HG03342 (cell line): ENCODE results near the gene NACA2.
"Not testable (repeated sequence)": the region's sequence is repeated elsewhere in the genome, so short reads cannot be mapped to it uniquely, and the experiment has no call there.

Experiments
- ATAC-seq: cut with Tn5 transposase; IDR thresholded peaks from one replicate; pipeline ENCODE4 v1.9.1; 2021; ENCODE audit warnings: mild to moderate bottlenecking, moderate library complexity; ENCODE audit not compliant: unreplicated experiment

The NACA2 gene

DNA sequence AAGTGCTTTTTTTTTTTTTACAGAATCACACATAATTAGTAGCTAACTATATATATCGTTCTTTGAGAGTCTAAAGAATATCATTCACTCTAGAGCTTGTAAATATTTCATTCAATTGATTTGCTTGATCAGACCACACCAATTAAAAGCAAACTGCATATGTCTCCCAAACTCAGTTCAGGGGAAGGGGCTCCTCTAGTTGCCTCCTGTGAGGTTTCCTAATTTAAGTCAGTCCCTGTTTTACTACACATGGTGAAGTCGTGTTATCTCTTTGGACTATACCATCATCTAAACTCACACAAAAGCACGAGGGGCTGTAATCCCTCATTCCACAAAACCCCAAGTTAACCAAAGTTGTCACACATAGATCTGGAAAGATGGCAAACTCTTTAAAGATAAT is 11.7 kb downstream of the NACA2 start:
- no peak for ATAC-seq

DNA sequence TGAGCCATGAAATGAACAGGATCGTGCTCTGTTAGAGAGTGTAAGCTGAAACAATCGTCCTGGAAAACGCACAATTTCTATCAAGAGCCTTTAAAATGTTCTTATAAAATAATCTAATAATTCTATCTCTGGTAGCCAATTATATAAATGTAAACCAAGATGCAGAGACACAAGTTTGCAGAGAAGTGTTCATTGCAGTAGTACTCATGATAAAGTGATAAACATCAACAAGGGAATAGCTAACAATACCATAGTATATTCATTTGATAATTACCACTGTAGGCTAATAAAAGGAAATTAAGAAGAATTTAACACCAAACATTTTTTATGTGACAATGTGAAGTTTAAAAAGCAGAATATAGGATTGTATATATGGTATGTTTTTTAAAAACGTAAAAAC is 12.4 kb downstream of the NACA2 start:
- no peak for ATAC-seq

DNA sequence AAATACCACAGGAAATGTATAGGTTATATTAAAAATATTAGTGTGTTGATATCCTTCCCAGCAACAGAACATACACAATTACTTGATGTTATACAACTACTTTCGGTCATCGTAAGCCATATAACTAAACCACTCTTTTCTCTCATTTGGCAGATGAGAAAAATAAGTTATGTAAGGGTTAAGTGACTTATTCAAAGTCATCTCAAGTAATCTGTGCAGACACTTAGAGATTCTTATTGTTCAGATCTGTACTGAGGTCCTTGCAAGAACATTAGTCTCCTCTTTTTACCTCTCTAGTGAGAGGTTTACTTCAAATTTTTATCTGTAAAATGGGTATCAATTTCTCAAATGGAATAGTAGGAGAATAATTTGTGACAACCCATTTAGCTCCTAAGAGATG is 15.0 kb downstream of the NACA2 start:
- no peak for ATAC-seq

DNA sequence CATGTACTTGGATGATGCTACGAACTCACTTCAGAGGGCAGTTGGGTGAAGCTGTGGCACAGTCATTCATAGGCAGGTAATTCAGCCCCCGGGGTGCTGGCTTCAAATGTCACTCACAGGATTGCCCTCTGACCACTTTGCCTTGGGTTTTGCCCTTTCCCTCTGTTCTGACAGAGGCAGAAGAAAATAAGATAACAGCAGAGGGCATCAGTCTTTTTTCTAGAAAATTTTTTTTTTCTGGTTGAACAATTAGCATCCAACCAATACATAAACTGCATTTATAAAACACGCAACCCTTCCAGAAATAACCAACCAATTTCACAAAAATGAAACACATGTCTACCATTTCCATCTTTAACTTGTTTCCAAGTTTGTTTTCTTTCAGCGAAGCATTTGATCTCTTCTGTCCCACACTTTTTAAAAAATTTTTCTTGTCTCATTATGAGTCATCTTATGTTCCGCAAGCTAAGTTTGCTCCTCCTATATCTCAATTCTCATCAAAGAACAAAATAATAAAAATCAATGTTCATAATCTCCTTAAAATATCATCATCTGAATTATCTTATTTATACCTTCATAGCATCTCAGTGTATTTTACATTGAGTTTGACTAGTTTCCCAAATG is 15.6 kb downstream of the NACA2 start:
- no peak for ATAC-seq

DNA sequence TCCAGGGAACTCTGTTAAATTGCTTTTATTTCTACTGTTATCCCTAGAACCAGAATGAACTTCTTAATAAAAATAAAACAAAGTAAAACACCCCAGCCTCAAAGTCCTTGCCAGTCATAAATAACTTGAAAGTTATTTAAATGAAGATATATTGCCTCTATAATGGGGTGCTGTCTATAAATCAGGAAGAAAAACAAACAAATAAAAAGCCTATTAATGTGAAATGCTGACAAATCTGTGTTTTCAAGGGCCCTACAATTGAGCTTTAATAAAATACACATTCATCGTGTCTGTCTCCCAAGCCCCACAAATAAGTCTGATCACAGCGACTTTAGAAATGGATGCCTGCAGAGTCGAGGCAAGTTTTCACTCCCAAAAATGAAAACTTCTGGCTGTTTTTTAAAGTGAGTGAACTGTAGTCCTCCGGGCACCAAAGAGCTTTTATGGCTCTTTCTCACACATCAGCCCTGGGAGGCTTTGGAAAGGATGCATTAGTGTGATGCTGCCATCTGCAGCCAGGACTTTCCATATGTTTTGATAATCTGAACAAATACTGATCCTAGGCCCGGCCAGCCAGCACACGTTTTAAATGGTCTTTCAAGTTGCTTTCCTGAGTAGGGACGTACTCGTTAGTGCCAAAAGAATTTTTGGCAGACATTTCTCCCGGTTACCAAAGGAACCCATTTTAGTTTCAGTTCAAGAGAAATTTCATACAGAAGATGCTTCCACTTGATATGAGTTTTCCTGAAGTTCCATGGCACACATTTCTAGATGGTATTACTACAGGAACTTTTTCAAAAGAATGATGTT is 16.3 kb downstream of the NACA2 start:
- no peak for ATAC-seq

DNA sequence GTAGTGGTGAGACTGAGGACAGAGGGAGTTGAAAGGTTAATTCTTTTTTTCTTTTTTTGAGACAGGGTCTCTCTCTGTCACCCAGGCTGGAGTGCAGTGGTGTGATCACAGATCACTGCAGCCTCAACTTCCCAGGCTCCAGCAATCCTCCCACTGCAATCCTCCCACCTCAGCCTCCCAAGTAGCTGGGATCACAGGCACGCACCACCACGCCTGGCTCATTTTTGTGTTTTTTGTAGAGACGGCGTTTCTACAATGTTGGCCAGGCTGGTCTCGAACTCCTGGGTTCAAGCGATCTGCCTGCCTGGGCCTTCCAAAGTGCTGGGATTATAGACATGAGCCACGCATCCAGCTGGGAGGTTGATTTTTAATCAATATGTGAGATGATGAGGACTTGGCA is 18.5 kb downstream of the NACA2 start:
- ATAC-seq = not testable (repeated sequence)

DNA sequence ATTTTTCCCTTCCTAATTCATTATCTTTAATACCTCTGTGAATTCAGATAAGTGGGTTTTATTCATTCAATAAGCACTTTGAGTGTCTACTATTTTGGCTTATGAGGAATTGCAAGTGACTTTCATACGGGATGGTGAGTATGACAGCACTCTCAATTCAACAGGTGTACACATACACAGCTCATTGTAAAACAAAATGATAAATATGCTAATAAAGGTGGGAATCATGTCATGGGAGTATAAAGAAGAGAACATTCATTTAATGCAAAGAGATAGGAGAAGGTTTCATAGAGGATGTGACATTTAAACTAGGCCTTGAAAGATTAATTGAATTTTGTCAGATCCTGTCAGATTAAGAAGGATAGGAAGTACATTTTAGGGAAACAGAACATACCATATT is 19.4 kb downstream of the NACA2 start:
- ATAC-seq = no peak

DNA sequence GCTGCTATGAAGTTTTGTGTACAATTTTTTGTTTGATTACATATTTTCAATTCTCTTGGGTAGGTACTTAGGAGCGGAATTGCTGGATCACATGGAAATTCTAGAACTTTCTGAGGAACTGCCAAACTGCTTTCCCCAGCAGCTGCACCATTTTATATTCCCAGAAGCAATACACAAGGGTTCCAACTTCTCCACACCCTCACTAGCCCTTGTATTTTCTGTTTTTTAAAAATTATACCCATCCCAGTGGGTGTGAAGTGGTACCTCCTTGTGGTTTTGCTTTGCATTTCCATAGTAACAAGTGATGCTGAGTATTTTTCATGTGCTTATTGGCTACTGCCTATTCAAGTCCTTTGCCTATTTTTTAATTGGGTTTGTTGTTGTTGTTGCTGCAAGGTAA is 20.9 kb downstream of the NACA2 start:
- no peak for ATAC-seq

DNA sequence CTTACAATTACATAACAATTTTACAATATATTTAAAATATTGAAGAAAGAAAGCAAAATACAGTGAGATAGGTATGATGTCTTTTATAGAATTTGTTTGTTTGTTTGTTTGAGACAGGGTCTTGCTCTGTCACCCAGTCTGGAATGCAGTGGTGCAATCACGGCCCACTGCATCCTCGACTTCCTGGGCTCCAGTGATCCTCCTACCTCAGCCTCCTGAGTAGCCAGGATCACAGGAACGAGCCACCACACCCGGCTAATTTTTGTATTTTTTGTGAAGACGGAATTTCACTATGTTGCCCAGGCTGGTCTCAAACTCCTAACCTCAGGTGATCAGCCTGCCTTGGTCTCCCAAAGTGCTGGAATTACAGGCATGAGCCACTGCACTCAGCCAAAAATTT is 21.5 kb downstream of the NACA2 start:
- ATAC-seq = not testable (repeated sequence)

DNA sequence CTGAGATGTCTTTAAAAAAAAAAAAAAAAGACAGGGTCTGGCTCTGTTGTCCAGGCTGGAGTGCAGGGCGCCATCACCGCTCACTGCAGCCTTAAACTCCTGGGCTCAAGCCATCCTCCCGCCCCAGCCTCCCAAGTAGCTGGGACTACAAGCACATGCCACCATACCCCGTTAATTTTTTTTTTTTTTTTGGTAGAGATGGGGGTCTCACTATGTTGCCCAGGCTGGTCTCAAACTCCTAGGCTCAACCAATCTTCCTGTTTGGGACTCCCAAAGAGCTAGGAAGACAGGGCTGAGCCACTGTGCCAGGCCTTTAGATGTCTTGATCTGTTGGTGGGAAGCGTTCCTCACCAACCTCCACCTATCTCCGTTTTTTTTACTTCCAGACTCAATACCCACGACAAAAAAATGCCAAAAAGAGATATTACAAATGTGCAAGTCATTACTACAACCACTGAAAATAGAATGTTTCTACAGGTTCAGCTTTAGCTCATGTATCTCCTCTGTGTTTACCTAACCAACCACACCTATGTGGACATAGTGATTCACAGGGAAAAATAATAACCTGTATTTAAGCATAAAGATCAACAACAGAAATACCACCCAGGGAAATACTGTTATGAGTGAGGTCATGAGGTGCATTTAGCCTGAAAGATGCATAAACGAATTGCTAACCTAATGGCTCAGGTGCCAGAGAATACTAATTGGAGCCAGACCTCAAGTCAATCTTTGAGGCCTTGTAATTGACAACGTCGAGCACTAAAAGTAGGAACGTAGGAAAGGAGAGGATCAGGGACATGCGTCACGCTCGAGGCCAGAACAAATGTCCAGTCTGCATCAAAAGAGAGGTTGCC is 22.6 kb downstream of the NACA2 start:
- no peak for ATAC-seq

DNA sequence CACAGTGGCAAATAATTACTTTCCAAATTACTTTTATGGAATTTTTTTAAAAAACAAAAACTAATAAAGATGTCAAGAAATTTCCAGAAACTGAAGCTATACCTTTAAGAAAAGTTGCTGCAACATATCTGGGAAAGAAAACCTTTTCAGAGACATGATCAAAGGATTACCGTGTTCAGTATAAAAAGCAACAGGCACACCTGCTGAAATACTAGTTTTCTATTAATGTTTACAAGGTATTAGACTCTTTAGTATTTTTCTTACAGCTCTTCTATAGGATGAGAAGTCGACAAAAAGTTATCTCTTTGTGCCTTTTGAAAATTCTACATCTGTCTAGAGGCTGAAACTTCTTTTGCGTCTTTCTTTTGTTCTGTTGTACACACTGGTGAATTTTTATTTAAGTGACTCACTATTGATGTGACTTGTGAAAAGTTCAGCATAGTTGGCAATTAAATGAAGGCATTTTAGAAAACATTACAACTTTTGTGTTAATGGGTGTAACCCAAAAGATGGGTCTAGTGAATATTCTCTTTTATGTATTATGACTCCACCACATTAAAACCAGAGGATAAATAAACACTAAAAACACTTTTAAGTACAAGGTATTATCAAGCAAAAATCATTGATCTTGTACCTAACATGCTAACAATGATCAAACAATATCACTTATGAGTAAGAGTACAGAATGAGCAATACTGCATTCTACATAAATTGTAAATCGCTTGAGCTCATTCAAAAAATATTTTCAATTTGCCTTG is 23.8 kb downstream of the NACA2 start:
- ATAC-seq = no peak

DNA sequence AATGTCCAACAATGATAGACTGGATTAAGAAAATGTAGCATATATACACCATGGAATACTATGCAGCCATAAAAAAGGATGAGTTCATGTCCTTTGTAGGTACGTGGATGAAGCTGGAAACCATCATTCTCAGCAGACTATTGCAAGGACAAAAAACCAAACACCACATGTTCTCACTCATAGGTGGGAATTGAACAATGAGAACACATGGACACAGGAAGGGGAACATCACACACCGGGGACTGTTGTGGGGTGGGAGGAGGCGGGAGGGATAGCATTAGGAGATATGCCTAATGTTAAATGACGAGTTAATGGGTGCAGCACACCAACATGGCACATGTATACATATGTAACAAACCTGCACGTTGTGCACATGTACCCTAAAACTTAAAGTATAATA is 24.6 kb downstream of the NACA2 start:
- ATAC-seq = not testable (repeated sequence)

DNA sequence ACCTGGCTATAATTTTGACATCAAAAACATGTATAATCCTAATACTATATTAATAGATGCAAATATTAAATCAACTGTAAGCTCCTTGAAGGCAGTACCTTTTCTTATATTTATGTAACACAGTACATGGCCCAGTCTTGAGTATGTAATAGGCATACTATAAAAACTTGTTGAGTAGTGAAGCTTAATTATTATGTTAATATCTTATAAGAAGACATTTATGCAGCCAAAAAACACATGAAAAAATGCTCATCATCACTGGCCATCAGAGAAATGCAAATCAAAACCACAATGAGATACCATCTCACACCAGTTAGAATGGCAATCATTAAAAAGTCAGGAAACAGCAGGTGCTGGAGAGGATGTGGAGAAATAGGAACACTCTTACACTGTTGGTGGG is 25.2 kb downstream of the NACA2 start:
- ATAC-seq = not testable (repeated sequence)

DNA sequence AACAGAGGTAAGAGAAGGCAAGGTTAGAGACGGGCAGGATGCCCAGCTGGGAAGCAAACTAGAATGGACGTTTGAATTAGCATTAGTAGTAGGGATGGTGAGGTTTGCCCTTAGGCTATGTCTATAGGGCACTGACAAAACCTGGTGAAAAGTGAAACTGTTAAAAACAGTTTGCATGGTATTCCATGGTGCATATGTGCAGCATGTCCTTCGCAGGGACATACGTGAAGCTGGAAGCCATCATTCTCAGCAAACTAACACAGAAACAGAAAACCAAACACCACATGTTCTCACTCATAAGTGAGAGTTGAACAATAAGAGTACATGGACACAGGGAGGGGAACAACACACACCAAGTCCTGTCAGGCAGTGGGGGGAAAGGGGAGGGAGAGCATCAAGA is 25.8 kb downstream of the NACA2 start:
- ATAC-seq = no peak

DNA sequence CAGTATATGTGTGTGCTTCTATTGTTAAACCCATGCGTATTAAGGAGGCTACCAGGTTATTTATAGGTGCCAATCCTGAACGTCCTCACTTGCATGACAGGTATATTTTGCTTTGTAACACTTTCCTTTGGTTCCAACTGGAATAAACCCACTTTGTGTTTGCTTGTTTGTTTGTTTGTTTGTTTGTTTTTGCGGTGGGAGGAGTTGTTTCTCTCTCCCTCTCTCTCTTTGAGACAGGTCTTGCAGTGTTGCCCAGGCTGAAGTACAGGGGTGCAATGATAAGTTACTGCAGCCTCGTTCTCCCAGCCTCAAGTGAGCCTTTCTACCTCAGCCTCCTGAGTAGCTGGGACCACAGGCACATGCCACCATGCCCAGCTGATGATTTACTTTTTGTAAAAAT is 28.7 kb downstream of the NACA2 start:
- ATAC-seq = no peak

DNA sequence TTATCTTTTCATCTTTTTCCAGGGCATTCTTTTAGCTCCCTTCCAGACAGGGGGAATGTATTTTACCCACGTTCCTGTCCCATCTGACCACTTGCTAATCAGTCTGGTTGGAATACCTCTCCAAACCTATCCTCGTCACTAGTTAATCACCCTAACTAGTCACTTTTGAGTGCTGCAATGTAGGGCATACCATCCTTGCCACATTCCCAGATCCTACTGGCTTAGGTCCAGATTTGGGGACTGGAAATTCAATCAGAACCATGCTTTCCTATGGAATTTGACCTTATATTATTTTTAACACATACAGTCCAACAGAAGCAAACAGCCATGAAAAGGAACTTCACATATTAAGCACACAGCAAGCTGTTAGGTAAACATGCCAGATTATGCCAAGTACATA is 29.7 kb downstream of the NACA2 start:
- ATAC-seq = no peak

DNA sequence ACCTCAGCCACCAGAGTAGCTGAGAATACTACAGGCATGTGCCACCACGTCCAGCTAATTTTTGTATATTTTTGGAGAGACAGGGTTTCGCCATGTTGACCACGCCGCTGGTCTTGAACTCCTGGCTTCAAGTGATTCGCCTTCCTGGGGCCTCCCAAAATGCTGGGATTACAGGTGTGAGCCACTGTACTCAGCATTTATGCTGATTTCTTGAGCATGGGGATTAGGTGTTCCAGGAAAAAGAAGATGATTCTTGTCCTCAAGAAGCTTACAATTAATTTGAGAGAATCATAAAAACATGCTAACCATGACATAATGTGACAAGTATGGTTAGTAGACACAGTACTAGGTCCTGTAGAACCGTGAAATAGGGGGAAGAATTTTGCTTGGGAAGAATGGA is 30.9 kb downstream of the NACA2 start:
- no peak for ATAC-seq

DNA sequence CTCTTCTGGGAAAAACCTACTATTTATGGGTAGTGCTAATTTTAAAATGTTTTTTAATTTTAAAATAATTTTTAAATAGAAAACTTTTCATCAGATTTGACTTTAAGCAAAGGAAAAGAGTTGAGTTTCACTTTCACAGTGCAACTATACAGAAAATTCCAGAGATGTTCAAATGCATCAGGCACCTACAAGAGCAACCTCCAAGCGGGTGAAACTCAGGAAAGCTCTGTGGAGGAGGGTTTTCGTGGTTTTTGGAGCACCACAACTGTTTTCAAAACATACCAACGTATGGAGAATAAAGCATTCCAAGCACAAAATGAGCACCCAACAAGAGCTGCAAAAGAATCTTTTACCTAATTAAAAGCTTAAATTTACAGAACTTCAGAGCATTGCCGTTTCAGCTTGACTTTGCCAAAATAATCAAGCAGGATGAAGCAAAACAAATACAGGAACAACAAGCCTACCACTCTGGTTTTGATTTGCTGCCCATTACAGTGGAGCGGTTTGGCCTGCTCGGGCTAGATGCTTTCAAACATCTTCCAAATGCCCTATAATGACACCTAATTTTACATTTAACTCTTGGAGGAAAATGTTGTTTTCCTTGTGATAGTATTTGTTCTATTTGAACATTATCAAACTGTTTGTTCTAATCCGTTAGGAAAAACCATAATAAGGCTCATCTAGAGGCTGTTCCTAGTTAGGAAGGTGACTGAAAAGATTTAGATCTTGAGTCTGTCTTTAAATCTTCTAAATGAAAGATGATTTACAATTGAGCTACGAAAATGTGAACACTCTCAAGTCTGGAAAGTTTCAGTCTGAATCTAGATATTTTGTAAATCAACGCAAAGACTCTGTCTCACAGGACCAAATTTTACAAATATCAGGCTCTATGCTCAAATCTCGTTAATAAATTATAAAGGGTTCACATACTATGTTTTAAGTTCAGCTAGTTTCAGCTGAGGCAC is 34.5 kb downstream of the NACA2 start:
- ATAC-seq = no peak

DNA sequence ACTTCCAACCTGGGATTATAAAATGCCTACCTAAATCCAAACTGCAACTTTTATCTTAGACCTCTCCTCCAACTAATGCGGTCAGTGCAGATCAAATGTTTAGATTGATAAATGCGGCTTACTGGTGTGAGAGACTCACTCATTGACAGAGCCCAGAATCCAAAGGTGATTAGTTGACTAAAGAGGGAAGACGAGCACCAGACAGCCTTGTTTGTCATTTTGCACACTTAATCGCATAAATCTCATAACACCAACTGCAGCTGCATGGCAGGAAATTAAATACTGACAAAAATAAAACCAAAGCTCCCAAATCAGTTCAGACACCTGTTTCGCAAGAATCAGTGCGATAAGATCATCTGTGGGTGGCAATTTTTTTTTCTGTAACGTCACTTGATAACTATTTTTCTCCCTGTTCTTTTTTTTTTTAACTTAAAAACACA is 35.9 kb downstream of the NACA2 start:
- ATAC-seq = no peak

DNA sequence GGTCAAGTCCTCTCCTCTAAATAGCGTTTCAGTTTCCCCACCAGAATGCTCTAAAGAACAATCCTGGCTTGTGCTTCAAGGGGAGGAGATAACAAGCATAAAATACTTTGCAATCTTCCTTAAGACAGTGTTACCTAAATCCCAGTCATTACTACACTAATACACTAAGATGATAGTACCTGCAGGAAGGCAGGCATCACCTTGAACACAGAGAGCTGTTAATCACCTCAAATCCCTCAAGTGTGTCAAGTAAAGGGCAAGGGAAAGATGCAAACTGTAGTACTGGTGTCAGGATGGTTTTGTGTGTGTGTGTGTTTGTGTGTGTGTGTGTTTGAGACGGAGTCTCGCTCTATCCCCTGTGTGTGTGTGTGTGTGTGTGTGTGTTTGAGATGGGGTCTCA is 36.8 kb downstream of the NACA2 start:
- ATAC-seq = no peak
